ENCODE data around the gene BLOC1S2. TPM values are rescaled to one million over a fixed set of nuclear protein-coding genes. Genes with fewer than 3 reads are reported as not detected.
"Not testable (repeated sequence)": the region's sequence is repeated elsewhere in the genome, so short reads cannot be mapped to it uniquely, and the experiment has no call there.

BLOC1S2 gene
- polyA plus RNA-seq, 1 of the 3 experiments (the other 2 are of a cell fraction): 30.4 TPM

DNA sequence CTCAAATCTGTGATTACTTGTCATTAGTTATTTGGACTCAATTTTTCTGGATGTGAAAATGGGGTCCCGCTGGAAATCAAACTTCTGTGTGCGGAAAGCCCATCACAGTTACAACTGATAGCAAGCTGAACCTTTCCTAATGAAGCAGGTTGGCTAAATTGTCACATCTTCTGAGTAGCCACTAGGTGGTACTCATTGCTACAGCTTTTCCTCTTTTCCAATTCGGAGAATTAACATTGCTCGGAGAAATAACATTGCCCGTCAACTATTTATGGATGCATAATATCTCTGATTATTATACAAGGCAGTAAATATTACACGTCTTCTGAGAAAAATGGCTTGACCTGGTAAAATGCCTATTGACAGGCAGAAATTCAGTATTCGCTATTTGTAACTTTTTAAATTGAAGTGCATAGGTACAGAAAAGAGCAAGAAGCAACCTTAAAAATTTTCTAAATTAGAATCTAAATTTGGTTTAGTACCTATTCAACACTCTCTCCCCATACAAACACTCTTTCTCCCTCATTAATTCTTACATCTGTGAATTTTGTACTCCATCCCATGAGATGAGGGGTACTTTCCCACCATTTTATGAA, 17.3 kb upstream of the BLOC1S2 start:
- Histone ChIP-seq H4K20me1 (ENCODE audit: insufficient read depth) (no peaks in the 10 kb centered on the region), H3K4me2 (no peak overlapping the region), H3K9ac (no peak overlapping the region), H3K79me2 (ENCODE audit: insufficient read depth) (no peaks in the 10 kb centered on the region), H3F3A (replicated peaks; ENCODE audit: insufficient read depth) (no peaks in the 10 kb centered on the region), H3K9me2 (no peaks in the 10 kb centered on the region), H2AFZ (ENCODE audit: low read depth) (no peak overlapping the region), H3K4me1 (ENCODE audit: control insufficient read depth in 1 of 2, insufficient read depth in 2 of 2, low read depth in 1 of 2, low read length in 1 of 2) (no peaks in the 10 kb centered on the region), H3K27ac (ENCODE audit: low read depth in 2 of 2, low read length in 1 of 2) (no peak overlapping the region), H3K4me3 (ENCODE audit: low read depth in 2 of 2, low read length in 1 of 2) (no peak overlapping the region; a peak in 1 of 4 replicates), H3K9me3 (no peaks in the 10 kb centered on the region), H3K36me3 (replicated peaks in 1 of 2; ENCODE audit: control insufficient read depth in 1 of 2, insufficient read depth in 2 of 2, low read length in 1 of 2) (no peaks in the 10 kb centered on the region), H3K27me3 (ENCODE audit: insufficient read depth) (peaks cover 31% of the 10 kb centered on the region)
- CTCF ChIA-PET: interaction anchor here (0.6 to 4.0 kb wide), 34 partner anchors 8 to 217 kb away, joined by 3 to 36 read pairs (median 4); partner anchors contain the start of gene PKD2L1
- peak; percentile 57 for DNase-seq
- TF ChIP-seq RAD21 (IDR thresholded peaks at IDR 0.05; ENCODE audit: low read length) (peak; percentile 76), CTCF (IDR thresholded peaks at IDR 0.05) (peak; percentile 70), SMC3 (IDR thresholded peaks at IDR 0.05; ENCODE audit: low read depth, low read length) (peak; percentile 52), CHD2 (IDR thresholded peaks at IDR 0.05; ENCODE audit: low read length, partially characterized antibody) (no peak)
- POLR2A ChIA-PET: no interaction called here
- WGBS (ENCODE audit: low lambda C conversion rate): 9% methylated on average over 7 of the region's 7 CpGs

DNA sequence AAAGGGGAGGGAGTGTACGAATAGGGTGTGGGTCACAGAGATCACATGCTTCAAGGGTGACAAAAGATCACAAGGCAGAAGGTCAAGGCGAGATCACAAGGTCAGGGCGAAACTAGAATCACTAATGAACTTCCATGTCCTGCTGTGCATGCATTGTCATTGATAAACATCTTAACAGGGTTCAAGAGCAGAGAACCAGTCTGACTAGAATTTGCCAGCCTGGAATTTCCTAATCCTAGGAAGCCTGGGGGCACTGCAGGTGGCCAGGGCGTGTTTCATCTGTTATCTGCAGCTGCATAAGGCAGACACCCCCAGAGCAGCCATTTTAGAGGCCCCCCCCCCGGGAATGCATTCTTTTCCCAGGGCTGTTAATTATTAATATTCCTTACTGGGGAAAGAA, 14.6 kb upstream of the BLOC1S2 start:
- CTCF ChIA-PET: interaction anchor here (1.5 to 4.0 kb wide), 4 partner anchors 10 to 133 kb away, joined by 4 to 36 read pairs (median 16); no protein-coding TSS in a partner anchor

GRCh38 chr10:100297242-100297641, 10.8 kb upstream of the BLOC1S2 start:
- Histone ChIP-seq H3K4me3 (ENCODE audit: low read depth in 2 of 2, low read length in 1 of 2) (no peak overlapping the region), H3K36me3 (replicated peaks in 1 of 2; ENCODE audit: control insufficient read depth in 1 of 2, insufficient read depth in 2 of 2, low read length in 1 of 2) (no peaks in the 10 kb centered on the region), H3K27me3 (ENCODE audit: insufficient read depth) (peaks cover 49% of the 10 kb centered on the region; the same call in 1 of the 2 replicates), H2AFZ (ENCODE audit: low read depth) (no peak overlapping the region), H3F3A (replicated peaks; ENCODE audit: insufficient read depth) (no peaks in the 10 kb centered on the region), H3K9me2 (no peaks in the 10 kb centered on the region), H4K20me1 (ENCODE audit: insufficient read depth) (no peaks in the 10 kb centered on the region), H3K27ac (ENCODE audit: low read depth in 2 of 2, low read length in 1 of 2) (no peak overlapping the region), H3K9me3 (no peaks in the 10 kb centered on the region), H3K9ac (no peak overlapping the region), H3K4me2 (no peak overlapping the region), H3K4me1 (ENCODE audit: control insufficient read depth in 1 of 2, insufficient read depth in 2 of 2, low read depth in 1 of 2, low read length in 1 of 2) (no peaks in the 10 kb centered on the region), H3K79me2 (ENCODE audit: insufficient read depth) (no peaks in the 10 kb centered on the region)
- 20% methylated on average over 9 of the region's 9 CpGs for WGBS (ENCODE audit: low lambda C conversion rate)
- CTCF ChIA-PET: interaction anchor here (1.3 kb wide), 1 partner anchor 137 kb away, joined by 4 read pairs; no protein-coding TSS in a partner anchor
- POLR2A ChIA-PET: no interaction called here
- DNase-seq: no peak
- TF ChIP-seq EP300 (IDR thresholded peaks at IDR 0.05; ENCODE audit: borderline replicate concordance in 1 of 2, low read depth in 1 of 2, low read length in 1 of 2): no peak
- no peak for TF ChIP-seq NRF1 (IDR thresholded peaks at IDR 0.05; ENCODE audit: low read depth, low read length)
- TF ChIP-seq JUND (IDR thresholded peaks at IDR 0.05): no peak
- no peak for TF ChIP-seq FOSL2 (IDR thresholded peaks at IDR 0.05; ENCODE audit: borderline replicate concordance, low read depth)
- no peak for TF ChIP-seq NFIC (IDR thresholded peaks at IDR 0.05; ENCODE audit: borderline replicate concordance)
- no peak for TF ChIP-seq FOXM1 (IDR thresholded peaks at IDR 0.05; ENCODE audit: low read depth)
- TF ChIP-seq SIN3A (IDR thresholded peaks at IDR 0.05; ENCODE audit: borderline replicate concordance, low read depth, low read length): no peak
- TF ChIP-seq, protein P1, sequence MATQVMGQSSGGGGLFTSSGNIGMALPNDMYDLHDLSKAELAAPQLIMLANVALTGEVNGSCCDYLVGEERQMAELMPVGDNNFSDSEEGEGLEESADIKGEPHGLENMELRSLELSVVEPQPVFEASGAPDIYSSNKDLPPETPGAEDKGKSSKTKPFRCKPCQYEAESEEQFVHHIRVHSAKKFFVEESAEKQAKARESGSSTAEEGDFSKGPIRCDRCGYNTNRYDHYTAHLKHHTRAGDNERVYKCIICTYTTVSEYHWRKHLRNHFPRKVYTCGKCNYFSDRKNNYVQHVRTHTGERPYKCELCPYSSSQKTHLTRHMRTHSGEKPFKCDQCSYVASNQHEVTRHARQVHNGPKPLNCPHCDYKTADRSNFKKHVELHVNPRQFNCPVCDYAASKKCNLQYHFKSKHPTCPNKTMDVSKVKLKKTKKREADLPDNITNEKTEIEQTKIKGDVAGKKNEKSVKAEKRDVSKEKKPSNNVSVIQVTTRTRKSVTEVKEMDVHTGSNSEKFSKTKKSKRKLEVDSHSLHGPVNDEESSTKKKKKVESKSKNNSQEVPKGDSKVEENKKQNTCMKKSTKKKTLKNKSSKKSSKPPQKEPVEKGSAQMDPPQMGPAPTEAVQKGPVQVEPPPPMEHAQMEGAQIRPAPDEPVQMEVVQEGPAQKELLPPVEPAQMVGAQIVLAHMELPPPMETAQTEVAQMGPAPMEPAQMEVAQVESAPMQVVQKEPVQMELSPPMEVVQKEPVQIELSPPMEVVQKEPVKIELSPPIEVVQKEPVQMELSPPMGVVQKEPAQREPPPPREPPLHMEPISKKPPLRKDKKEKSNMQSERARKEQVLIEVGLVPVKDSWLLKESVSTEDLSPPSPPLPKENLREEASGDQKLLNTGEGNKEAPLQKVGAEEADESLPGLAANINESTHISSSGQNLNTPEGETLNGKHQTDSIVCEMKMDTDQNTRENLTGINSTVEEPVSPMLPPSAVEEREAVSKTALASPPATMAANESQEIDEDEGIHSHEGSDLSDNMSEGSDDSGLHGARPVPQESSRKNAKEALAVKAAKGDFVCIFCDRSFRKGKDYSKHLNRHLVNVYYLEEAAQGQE (IDR thresholded peaks at IDR 0.05; ENCODE audit: low read depth, low read length): no peak

More for the DNA sequence above, 14.6 kb upstream of the BLOC1S2 start:
- POLR2A ChIA-PET; H3K9ac ChIP-seq; H3K4me3 ChIP-seq (ENCODE audit: low read depth in 2 of 2, low read length in 1 of 2); H3F3A ChIP-seq (replicated peaks; ENCODE audit: insufficient read depth); H3K4me2 ChIP-seq; H3K36me3 ChIP-seq (replicated peaks in 1 of 2; ENCODE audit: control insufficient read depth in 1 of 2, insufficient read depth in 2 of 2, low read length in 1 of 2); H3K9me2 ChIP-seq; H4K20me1 ChIP-seq (ENCODE audit: insufficient read depth); H2AFZ ChIP-seq (ENCODE audit: low read depth); DNase-seq; H3K27ac ChIP-seq (ENCODE audit: low read depth in 2 of 2, low read length in 1 of 2); H3K9me3 ChIP-seq; H3K4me1 ChIP-seq (ENCODE audit: control insufficient read depth in 1 of 2, insufficient read depth in 2 of 2, low read depth in 1 of 2, low read length in 1 of 2); H3K79me2 ChIP-seq (ENCODE audit: insufficient read depth): not testable (repeated sequence)
- H3K27me3 ChIP-seq (ENCODE audit: insufficient read depth): peaks cover 54% of the 10 kb centered on the region
- 15% methylated on average over 5 of the region's 5 CpGs for WGBS (ENCODE audit: low lambda C conversion rate)
